ENCODE results near the gene KANSL1. TPM values are rescaled to one million over a fixed set of nuclear protein-coding genes. Genes with fewer than 3 reads are reported as not detected.

The KANSL1 gene
- total RNA-seq, 2 donors from 2014 or later: 26.6 to 29.2 TPM

DNA sequence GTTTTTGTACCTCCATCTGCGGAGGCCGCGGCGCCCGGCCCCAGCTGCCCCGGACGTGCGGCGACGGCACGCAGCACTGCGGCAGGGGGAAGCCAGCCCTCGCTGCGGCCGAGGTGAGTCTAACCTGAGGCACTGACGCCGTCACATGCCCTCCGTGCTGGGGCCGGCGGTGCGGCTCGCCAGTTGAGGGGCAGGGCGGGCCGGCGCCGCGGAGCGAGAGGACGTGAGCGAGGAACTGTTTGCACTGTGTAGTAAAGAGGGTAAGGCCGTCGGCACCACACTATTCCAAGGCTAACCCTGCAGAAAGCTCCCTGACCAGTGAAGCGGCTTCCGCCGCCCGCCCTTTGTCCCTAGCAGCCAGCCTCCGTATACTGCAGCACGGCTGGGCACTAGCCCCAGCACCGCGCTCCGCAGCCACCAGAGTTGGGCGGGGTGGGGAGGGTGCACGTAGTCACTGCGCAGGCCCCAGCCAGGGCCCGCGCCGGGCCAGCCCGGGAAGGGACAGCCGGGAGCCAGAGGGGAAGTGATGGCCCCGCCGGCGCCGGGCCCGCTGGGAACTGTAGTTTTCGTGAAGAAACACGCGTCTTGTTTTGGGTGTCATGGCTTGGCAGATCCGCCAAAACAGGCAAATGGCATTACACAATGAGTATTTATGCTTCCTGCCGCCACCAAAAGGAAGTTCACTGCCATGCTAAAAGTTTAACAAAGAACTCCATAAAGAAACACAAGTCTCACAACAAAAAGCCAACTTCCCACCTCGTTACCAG lies 580 bp upstream of the KANSL1 start:
- H3K9me3 ChIP-seq: no peaks in the 10 kb centered on the region
- peak overlapping the region; percentile 98 to 99 for H3K4me3 ChIP-seq
- H3K27me3 ChIP-seq: no peaks in the 10 kb centered on the region
- H3K27ac ChIP-seq: peak overlapping the region; percentile 100
- no peaks in the 10 kb centered on the region for H3K36me3 ChIP-seq
- DNase-seq (ENCODE audit: low spot score): peak; percentile 97
- peaks cover 0 to 34% of the 10 kb centered on the region in 2 donors for H3K4me1 ChIP-seq
- TF ChIP-seq, protein P1, sequence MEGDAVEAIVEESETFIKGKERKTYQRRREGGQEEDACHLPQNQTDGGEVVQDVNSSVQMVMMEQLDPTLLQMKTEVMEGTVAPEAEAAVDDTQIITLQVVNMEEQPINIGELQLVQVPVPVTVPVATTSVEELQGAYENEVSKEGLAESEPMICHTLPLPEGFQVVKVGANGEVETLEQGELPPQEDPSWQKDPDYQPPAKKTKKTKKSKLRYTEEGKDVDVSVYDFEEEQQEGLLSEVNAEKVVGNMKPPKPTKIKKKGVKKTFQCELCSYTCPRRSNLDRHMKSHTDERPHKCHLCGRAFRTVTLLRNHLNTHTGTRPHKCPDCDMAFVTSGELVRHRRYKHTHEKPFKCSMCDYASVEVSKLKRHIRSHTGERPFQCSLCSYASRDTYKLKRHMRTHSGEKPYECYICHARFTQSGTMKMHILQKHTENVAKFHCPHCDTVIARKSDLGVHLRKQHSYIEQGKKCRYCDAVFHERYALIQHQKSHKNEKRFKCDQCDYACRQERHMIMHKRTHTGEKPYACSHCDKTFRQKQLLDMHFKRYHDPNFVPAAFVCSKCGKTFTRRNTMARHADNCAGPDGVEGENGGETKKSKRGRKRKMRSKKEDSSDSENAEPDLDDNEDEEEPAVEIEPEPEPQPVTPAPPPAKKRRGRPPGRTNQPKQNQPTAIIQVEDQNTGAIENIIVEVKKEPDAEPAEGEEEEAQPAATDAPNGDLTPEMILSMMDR (IDR thresholded peaks at IDR 0.05): peak in 1 of 2 donors; percentile 28

DNA sequence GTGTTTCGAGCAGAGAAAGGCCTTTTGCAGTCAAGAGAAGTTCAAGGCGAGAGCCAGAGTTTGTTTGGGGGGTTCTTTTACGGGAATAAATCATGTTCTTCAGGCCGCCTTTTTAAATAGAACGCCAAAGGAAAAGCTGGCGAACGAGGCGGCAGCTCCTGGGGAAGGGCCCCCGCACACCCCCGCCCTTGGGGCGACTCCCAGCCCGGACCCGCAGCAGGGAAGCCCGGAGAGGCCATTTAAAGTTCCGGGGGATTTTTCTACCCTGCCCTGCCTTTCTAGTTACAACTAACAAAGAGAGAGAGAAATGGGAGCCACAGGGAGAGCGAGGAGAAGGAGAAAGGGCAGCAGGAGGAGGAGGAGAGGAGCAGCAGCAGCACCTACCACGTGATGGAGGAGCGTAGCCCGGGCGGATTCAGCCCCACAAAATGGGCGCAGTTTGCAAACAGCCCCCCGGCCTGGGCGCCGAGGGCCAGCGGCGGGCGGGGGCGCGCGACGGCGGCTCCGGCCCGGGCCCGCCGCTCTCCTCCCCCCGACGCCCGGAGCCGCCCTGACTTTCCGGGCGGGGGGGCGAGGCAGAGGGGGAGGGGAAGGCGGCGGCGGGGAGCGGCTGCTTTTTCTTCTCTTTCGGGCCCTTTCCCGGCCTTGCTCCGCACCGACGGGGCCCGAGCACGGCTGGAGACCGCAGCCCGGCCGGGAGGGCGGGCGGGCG lies 634 bp downstream of the KANSL1 start:
- H3K36me3 ChIP-seq: no peaks in the 10 kb centered on the region
- TF ChIP-seq, protein P1 (IDR thresholded peaks at IDR 0.05): no peak
- peak; percentile 70 for DNase-seq (ENCODE audit: low spot score)
- H3K9me3 ChIP-seq: no peaks in the 10 kb centered on the region
- no peaks in the 10 kb centered on the region for H3K27me3 ChIP-seq
- peaks cover 0 to 42% of the 10 kb centered on the region in 2 donors for H3K4me1 ChIP-seq
- peak overlapping the region; percentile 100 for H3K27ac ChIP-seq
- H3K4me3 ChIP-seq: peak overlapping the region; percentile 98 to 99

DNA sequence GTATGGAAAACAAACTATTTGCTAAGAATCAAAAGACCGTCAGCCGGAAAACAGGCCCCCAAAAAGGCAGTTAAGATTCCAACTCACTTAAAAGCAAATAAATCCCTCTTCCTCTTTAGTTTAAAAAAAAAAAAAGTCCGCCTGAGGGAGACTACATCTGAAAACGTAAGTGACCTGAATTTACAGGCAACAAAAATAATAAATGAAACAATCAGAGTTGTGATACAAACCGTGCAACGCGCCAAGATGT lies 1.1 kb downstream of the KANSL1 start:
- H3K4me1 ChIP-seq: peaks cover 0 to 44% of the 10 kb centered on the region in 2 donors
- H3K36me3 ChIP-seq: no peaks in the 10 kb centered on the region
- DNase-seq (ENCODE audit: low spot score): no peak
- peak overlapping the region; percentile 100 for H3K27ac ChIP-seq
- TF ChIP-seq, protein P1 (IDR thresholded peaks at IDR 0.05): no peak
- H3K27me3 ChIP-seq: no peaks in the 10 kb centered on the region
- peak overlapping the region; percentile 98 to 99 for H3K4me3 ChIP-seq
- no peaks in the 10 kb centered on the region for H3K9me3 ChIP-seq

DNA sequence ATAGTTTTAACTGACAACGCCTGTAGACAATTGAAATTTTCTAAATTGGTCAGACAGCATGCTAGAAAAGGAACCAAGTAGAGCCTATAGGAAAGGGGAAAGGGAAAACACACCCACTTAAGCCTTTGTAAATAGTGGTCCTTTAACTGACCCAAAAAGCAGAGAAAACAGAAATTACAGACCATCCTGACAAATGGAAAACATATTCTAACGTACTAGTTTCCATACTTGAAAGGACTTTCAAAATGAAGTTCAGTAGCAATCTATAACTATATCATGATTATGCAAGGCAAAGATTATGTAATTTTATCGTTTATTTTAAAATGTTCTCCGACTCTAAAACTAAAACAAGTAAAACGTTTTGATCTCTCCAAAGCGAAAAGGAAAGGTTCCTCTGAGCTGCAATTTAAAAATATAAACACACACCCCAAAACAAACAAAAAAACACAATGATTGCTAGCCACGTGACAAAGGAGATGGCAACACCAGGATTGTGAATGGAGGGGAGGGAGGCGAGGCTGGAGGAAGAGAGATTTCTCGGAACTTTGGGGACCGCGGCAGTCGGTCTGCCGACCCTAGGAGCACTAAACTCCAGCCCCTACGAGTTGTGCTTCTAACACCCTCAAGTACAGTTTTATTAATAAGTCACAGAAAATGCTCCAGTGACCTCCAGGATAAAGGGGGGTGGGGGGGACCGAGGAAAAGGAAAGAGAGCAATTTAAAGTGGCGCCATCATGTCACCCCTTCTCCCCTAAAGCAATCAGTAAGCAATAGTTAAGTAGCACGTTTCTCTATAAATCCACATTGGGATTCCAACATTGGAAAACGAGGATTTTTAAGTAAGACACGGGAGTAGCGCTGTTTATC lies 1.7 kb downstream of the KANSL1 start:
- Histone ChIP-seq H3K27me3 (no peaks in the 10 kb centered on the region), H3K27ac (peak overlapping the region; percentile 100), H3K9me3 (no peaks in the 10 kb centered on the region), H3K4me3 (peak overlapping the region; percentile 98 to 99), H3K4me1 (peaks cover 0 to 49% of the 10 kb centered on the region in 2 donors), H3K36me3 (no peaks in the 10 kb centered on the region)
- TF ChIP-seq, protein P1 (IDR thresholded peaks at IDR 0.05): no peak
- DNase-seq (ENCODE audit: low spot score): no peak

DNA sequence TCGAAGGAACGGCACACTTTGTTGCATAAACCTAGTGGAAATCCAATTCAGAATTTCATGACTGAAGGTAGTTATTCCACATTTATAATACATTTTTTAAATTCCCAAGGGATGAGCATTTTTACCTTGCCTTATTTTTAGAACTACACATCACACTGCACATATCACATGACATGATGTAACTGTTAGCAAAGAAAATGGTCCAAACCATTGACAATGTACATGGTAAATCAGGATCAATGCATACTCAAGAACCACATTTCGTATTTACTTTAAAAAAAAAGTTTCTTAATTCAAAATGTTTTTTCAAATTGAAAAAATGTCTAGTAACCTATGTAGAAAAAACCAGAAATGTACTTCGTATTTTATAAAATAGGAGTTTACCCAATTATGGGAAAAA lies 2.5 kb downstream of the KANSL1 start:
- no peak for DNase-seq (ENCODE audit: low spot score)
- Histone ChIP-seq H3K4me1 (peaks cover 0 to 56% of the 10 kb centered on the region in 2 donors), H3K27me3 (no peaks in the 10 kb centered on the region), H3K9me3 (no peaks in the 10 kb centered on the region), H3K27ac (peak overlapping the region; percentile 100), H3K36me3 (no peaks in the 10 kb centered on the region), H3K4me3 (peak overlapping the region; percentile 98 to 99)
- TF ChIP-seq, protein P1 (IDR thresholded peaks at IDR 0.05): no peak

Measured in right atrium auricular region (tissue), 2 donors.